PC-3 (cell line): ENCODE results near the gene NSUN5.

Source experiments
- CTCF ChIP-seq: fragments of 300-600 bp; sonication (generic); conservative IDR thresholded peaks from 2 replicates; pipeline ENCODE4 v1.5.1; 2017; ENCODE audit warnings: antibody characterized with exemption, low read depth, mild to moderate bottlenecking, low read length
- EZH2 ChIP-seq: fragments of 300-600 bp; sonication (generic); IDR thresholded peaks from one replicate; pipeline ENCODE4 v1.6.1; 2017; ENCODE audit warnings: antibody characterized with exemption, mild to moderate bottlenecking, low read length; ENCODE audit not compliant: unreplicated experiment
- EZH2phosphoT487 ChIP-seq: fragments of 300-600 bp; sonication (generic); IDR thresholded peaks from 2 replicates; pipeline ENCODE4 v1.6.1; 2018; ENCODE audit warnings: mild to moderate bottlenecking, antibody characterized with exemption, low read length, borderline replicate concordance

- no peak for TF ChIP-seq CTCF
- no peak for TF ChIP-seq EZH2
- TF ChIP-seq EZH2phosphoT487, result no peak
Observed at GRCh38 chr7:73314271-73314670, 5.6 kb upstream of the NSUN5 start.
